SW 1271 (cell line): ENCODE measurements around the gene RASA1.

Source experiments
- DNase-seq, 2 experiments: peaks; one replicate each; lab custom pipeline; 2025; lab: John Stamatoyannopoulos, UW

Gene RASA1

GRCh38 chr5:87403899-87404298, 136.2 kb downstream of the RASA1 start:
- no peak for DNase-seq

- no peak for DNase-seq
These were observed 136.7 kb downstream of the RASA1 start for GRCh38 chr5:87404359-87404758.

- DNase-seq = no peak
These were observed 137.9 kb downstream of the RASA1 start for GRCh38 chr5:87405472-87406155.

GRCh38 chr5:87408204-87408603, 140.5 kb downstream of the RASA1 start:
- DNase-seq = no peak

GRCh38 chr5:87410931-87411330, 143.2 kb downstream of the RASA1 start:
- DNase-seq = peak in 1 of 2 experiments; percentile 55

GRCh38 chr5:87411586-87411972, 143.9 kb downstream of the RASA1 start:
- DNase-seq = no peak

GRCh38 chr5:87411973-87412629, 144.4 kb downstream of the RASA1 start:
- DNase-seq = peak in 1 of 2 experiments; percentile 57

GRCh38 chr5:87412630-87413342, 145.1 kb downstream of the RASA1 start, which contains the start of gene CCNH:
TSS of gene CCNH (minus strand) at chr5:87412930. CDS start at chr5:87412794, 136 bp downstream.
- DNase-seq = peak; percentile 98 to 99

GRCh38 chr5:87413343-87413645, 145.6 kb downstream of the RASA1 start:
- no peak for DNase-seq

- no peak for DNase-seq
These were observed 150.8 kb downstream of the RASA1 start for GRCh38 chr5:87418506-87418905.

- DNase-seq = no peak
These were observed 153.6 kb downstream of the RASA1 start for GRCh38 chr5:87421307-87421706.

GRCh38 chr5:87423755-87424154, 156.1 kb downstream of the RASA1 start:
- DNase-seq = no peak

GRCh38 chr5:87430863-87431457, 163.3 kb downstream of the RASA1 start:
- no peak for DNase-seq

GRCh38 chr5:87432460-87432859, 164.8 kb downstream of the RASA1 start:
- DNase-seq = no peak

- no peak for DNase-seq
These were observed 166.3 kb downstream of the RASA1 start for GRCh38 chr5:87433945-87434344.

- DNase-seq = no peak
These were observed 166.8 kb downstream of the RASA1 start for GRCh38 chr5:87434461-87434860.

- no peak for DNase-seq
These were observed 167.5 kb downstream of the RASA1 start for GRCh38 chr5:87435144-87435694.

- no peak for DNase-seq
These were observed 170.0 kb downstream of the RASA1 start for GRCh38 chr5:87437724-87438123.

GRCh38 chr5:87438231-87438630, 170.5 kb downstream of the RASA1 start:
- no peak for DNase-seq
